Measurements from ENCODE around the gene VDR. TPM values are rescaled to one million over a fixed set of nuclear protein-coding genes. Genes with fewer than 3 reads are reported as not detected.
A peak's percentile ranks its signal among the peaks of the same experiment; 100 is the strongest.

VDR gene
- total RNA-seq, 4 donors from 2014 or later: 62.3 to 191 (median 117) TPM

- 1% methylated on average over 16 of the region's 77 CpGs; no CpG with 5 or more reads in 1 of the 2 donors for WGBS, 2 donors (ENCODE audit: low coverage in 1 of 2)
- intact Hi-C loops (cut with DNase I; ENCODE audit: low total_unique reads) (no loop called here), in situ Hi-C loops (cut with MboI; ENCODE audit: low pct_ligation_motif_present in 1 of 4, low pct_unique_long_range_greater_than_20kb in 1 of 4, low sequenced_read_pairs in 3 of 4) (no loop called here)
- Histone ChIP-seq H3K9me3 (no peaks in the 10 kb centered on the region), H3K4me3 (peak overlapping the region; percentile 68 to 80 (median 71)), H3K4me1 (peaks cover 29 to 80% (median 60%) of the 10 kb centered on the region in 4 donors), H3K36me3 (no peaks in the 10 kb centered on the region), H3K27me3 (no peaks in the 10 kb centered on the region), H3K27ac (peak overlapping the region; percentile 93 to 97 (median 96))
- TF ChIP-seq POLR2A (IDR thresholded peaks at IDR 0.05) (peak; percentile 14), EP300 (IDR thresholded peaks at IDR 0.05; ENCODE audit: low read depth) (no peak), CTCF (IDR thresholded peaks at IDR 0.05) (peak in 3 of 5 experiments; percentile 8 to 21 (median 13)), POLR2AphosphoS5 (IDR thresholded peaks at IDR 0.05) (peak in 2 of 3 donors; percentile 42 to 43)
- DNase-seq: peak; percentile 77
These were observed 85.5 kb downstream of the VDR start for GRCh38 chr12:47819138-47819895.

GRCh38 chr12:47818467-47819137 lies 86.2 kb downstream of the VDR start:
- peaks cover 35 to 80% (median 67%) of the 10 kb centered on the region in 4 donors for H3K4me1 ChIP-seq
- H3K27me3 ChIP-seq: no peaks in the 10 kb centered on the region
- TF ChIP-seq POLR2AphosphoS5 (IDR thresholded peaks at IDR 0.05): no peak
- no peak for TF ChIP-seq EP300 (IDR thresholded peaks at IDR 0.05; ENCODE audit: low read depth)
- TF ChIP-seq POLR2A (IDR thresholded peaks at IDR 0.05): no peak
- TF ChIP-seq CTCF (IDR thresholded peaks at IDR 0.05): no peak
- intact Hi-C loops (cut with DNase I; ENCODE audit: low total_unique reads): no loop called here
- 33% methylated on average over 21 of the region's 23 CpGs; no CpG with 5 or more reads in 1 of the 2 donors for WGBS, 2 donors (ENCODE audit: low coverage in 1 of 2)
- no peaks in the 10 kb centered on the region for H3K36me3 ChIP-seq
- H3K27ac ChIP-seq: peak overlapping the region; percentile 93 to 97 (median 96)
- in situ Hi-C loops (cut with MboI; ENCODE audit: low pct_ligation_motif_present in 1 of 4, low pct_unique_long_range_greater_than_20kb in 1 of 4, low sequenced_read_pairs in 3 of 4): no loop called here
- no peaks in the 10 kb centered on the region for H3K9me3 ChIP-seq
- DNase-seq: peak; percentile 26
- H3K4me3 ChIP-seq: peak overlapping the region; percentile 68 to 80 (median 71)

GRCh38 chr12:47818007-47818376 lies 86.8 kb downstream of the VDR start:
- intact Hi-C loops (cut with DNase I; ENCODE audit: low total_unique reads): no loop called here
- 57 to 80% methylated on average over 1 to 3 of the region's 3 CpGs for WGBS, 2 donors (ENCODE audit: low coverage in 1 of 2)
- DNase-seq: no peak
- in situ Hi-C loops (cut with MboI; ENCODE audit: low pct_ligation_motif_present in 1 of 4, low pct_unique_long_range_greater_than_20kb in 1 of 4, low sequenced_read_pairs in 3 of 4): no loop called here
- TF ChIP-seq POLR2AphosphoS5 (IDR thresholded peaks at IDR 0.05) (no peak), EP300 (IDR thresholded peaks at IDR 0.05; ENCODE audit: low read depth) (no peak), CTCF (IDR thresholded peaks at IDR 0.05) (no peak), POLR2A (IDR thresholded peaks at IDR 0.05) (no peak)
- no peaks in the 10 kb centered on the region for H3K27me3 ChIP-seq
- H3K36me3 ChIP-seq: no peaks in the 10 kb centered on the region
- peak overlapping the region; percentile 93 to 97 (median 96) for H3K27ac ChIP-seq
- no peaks in the 10 kb centered on the region for H3K9me3 ChIP-seq
- H3K4me3 ChIP-seq: peak overlapping the region in 3 of 4 donors; percentile 70 to 80 (median 72)
- H3K4me1 ChIP-seq: peaks cover 39 to 82% (median 73%) of the 10 kb centered on the region in 4 donors

GRCh38 chr12:47817272-47818006 lies 87.4 kb downstream of the VDR start:
- DNase-seq: no peak
- 54% methylated on average over 7 of the region's 7 CpGs; no CpG with 5 or more reads in 1 of the 2 donors for whole genome bisulfite sequencing, 2 donors (ENCODE audit: low coverage in 1 of 2)

More at GRCh38 chr12:47817272-47818006, 87.4 kb downstream of the VDR start:
- intact Hi-C loops (cut with DNase I; ENCODE audit: low total_unique reads) (no loop called here), in situ Hi-C loops (cut with MboI; ENCODE audit: low pct_ligation_motif_present in 1 of 4, low pct_unique_long_range_greater_than_20kb in 1 of 4, low sequenced_read_pairs in 3 of 4) (no loop called here)
- Histone ChIP-seq H3K36me3 (no peaks in the 10 kb centered on the region), H3K27ac (peak overlapping the region; percentile 93 to 97 (median 96)), H3K9me3 (no peaks in the 10 kb centered on the region), H3K4me3 (peak overlapping the region in 3 of 4 donors; percentile 1 to 72 (median 13)), H3K4me1 (peaks cover 37 to 81% (median 73%) of the 10 kb centered on the region in 4 donors), H3K27me3 (no peaks in the 10 kb centered on the region)
- no peak for TF ChIP-seq EP300 (IDR thresholded peaks at IDR 0.05; ENCODE audit: low read depth)
- no peak for TF ChIP-seq POLR2AphosphoS5 (IDR thresholded peaks at IDR 0.05)
- TF ChIP-seq POLR2A (IDR thresholded peaks at IDR 0.05): no peak
- peak in 1 of 5 experiments; percentile 16 for TF ChIP-seq CTCF (IDR thresholded peaks at IDR 0.05)

Data from transverse colon (tissue), 4 donors.